SH-SY5Y (cell line): ENCODE measurements around the gene KRTAP1-5.
"Not testable (repeated sequence)": the region's sequence is repeated elsewhere in the genome, so short reads cannot be mapped to it uniquely, and the experiment has no call there.

Experiments
- GATA2 ChIP-seq: IDR thresholded peaks from 2 replicates; pipeline ENCODE4 v1.6.1; 2011; ENCODE audit warnings: mild to moderate bottlenecking, low read depth, low read length
- GATA3 ChIP-seq: IDR thresholded peaks from 2 replicates; pipeline ENCODE4 v1.6.1; 2011; ENCODE audit warnings: low read depth, mild to moderate bottlenecking, low read length, moderate library complexity

Gene KRTAP1-5

DNA sequence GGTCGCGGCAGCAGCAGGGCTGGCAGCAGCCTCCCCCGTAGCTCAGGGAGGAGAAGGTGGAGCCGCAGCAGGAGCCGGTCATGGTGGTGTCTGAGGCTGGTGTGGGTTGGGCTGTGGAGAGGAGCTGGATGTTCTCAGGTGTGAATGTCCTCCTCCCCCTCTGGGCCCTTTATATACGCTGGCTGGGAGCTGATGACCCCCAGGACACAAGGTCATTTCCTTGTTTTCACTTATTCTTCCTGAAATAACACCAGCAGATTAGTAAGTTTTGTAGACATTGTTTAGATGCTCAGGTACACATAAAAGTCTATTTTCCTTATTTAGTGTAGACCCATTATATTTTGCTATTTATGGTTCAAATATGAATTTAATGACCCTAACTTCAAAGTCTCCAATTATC is 28.1 kb upstream of the KRTAP1-5 start, which contains the start of gene KRTAP2-2:
Gene KRTAP2-2, minus strand, starts transcription at position 101 of the 400 bp plus-strand sequence. Its CDS starts 19 bp downstream, at position 82.
- not testable (repeated sequence) for TF ChIP-seq GATA3, GATA2

DNA sequence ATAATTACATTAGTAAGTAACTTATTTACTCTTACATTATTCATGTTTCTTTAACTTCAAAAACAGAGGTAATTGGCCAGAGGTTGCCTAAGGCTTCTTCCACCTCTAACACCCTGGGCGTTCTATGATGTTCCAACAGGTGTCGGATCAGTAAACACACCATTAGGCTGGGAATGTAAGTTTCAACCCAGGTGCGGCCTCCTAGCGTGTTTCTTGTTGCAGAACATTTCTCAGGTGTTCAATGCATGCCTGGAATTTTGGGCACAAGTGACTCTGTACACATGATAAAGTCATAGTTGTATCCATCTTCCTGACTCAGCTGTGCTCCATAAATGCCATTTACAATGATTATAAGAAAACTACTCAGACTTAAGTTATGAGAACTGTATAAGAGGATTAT is 27.0 kb upstream of the KRTAP1-5 start:
- TF ChIP-seq GATA2 (no peak), GATA3 (no peak)

DNA sequence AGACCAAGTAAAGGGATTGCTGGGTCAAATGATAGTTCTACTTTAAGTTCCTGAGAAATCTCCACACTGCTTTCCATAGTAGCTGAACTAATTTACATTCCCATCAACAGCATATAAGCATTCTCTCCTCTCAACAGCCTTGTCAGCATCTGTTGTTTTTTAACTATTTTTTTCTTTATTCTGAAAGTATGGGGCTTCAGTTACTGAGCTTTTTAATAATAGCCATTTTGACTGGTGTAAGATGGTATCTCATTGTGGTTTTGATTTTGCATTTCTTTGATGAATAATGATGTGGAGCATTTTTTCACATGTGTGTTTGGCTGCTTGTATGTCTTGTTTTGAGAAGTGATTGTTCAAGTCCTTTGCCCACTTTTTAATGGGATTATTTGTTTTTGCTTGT is 25.6 kb upstream of the KRTAP1-5 start:
- no peak for TF ChIP-seq GATA3
- no peak for TF ChIP-seq GATA2

DNA sequence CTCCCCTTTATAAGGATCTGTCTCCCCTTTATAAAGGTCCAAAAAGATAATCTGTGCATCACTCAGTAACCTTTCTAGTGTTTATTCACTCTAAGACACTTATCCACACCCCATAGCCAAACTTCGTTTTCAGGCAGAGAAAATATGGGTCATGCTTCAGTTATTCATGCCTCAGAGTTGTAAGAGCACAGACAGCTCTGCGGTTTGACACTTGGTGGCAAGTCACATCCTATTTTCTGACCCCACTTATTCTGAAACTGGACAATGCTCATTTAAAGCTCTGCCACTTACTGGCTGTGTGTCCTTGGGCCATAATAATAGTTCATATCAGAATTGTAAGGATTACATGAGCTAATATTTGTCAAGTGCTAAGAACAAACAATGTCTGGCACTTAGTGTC is 22.1 kb upstream of the KRTAP1-5 start:
- no peak for TF ChIP-seq GATA2
- TF ChIP-seq GATA3, result no peak

DNA sequence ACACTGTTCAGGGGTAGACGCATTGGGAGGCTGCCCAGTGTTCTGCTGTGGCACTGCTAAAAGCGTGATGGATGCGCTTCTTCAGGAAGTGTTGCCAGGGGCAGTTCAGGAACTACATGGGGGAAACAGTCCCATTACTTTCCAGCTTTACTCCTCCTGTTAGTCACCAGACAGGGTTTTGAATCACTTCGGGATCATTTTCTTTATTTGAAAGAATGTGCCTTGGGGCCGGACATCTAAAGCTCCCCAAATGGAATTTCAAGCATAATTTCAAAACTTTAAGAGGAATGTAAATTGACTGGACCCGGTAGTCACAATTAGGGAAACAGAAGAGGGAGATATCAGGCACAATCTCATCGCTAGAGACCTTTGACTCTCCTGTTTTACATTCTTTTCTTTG is 21.4 kb upstream of the KRTAP1-5 start:
- TF ChIP-seq GATA3, result no peak
- no peak for TF ChIP-seq GATA2

DNA sequence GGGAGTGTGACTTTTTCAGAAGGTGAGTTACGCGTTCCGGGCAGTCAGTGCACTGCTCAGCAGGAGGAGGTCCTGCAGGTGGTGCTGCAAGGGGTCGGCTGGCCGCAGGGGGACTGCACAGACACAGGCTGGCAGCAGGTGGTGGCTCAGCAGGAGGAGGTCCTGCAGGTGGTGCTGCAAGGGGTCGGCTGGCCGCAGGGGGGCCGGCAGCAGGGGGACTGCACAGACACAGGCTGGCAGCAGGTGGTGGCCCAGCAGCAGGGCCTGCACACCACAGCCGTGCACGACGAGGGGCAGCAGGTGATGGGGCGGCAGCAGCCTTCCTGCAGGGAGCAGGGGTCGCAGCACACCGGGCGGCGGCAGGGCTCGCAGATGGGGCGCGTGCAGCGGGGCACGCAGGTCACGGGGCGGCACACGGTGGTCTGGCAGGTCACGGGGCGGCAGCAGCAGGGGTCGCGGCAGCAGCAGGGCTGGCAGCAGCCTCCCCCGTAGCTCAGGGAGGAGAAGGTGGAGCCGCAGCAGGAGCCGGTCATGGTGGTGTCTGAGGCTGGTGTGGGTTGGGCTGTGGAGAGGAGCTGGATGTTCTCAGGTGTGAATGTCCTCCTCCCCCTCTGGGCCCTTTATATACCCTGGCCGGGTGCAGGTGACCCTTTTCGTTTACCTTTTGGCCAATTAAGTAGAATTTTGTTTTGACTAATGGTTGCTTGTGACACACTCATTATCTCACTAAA is 19.9 kb upstream of the KRTAP1-5 start, which contains the start of gene KRTAP2-1:
Gene KRTAP2-1, minus strand, starts transcription at position 582 of the 731 bp plus-strand sequence. Its CDS starts 49 bp downstream, at position 533.
- TF ChIP-seq GATA2, GATA3: not testable (repeated sequence)

DNA sequence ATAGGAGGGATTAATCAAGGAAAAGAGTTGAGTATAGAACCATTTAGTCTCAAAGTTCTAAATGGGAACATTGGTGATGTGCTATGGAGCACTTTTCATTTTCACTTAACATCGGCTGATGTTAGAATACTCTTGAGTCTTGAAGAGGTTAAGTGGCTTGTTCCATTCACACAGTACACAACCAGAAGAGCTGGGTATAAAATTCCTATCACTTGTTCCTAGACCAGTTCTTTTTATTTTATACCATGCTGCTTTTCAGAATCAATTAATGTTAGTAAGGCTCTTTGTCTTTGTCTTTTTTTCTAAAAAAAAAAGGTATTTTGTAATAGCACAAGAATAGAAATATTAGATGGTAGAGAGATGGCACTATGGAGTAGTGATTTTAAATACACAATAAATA is 15.9 kb upstream of the KRTAP1-5 start:
- TF ChIP-seq GATA2 (no peak), GATA3 (no peak)

DNA sequence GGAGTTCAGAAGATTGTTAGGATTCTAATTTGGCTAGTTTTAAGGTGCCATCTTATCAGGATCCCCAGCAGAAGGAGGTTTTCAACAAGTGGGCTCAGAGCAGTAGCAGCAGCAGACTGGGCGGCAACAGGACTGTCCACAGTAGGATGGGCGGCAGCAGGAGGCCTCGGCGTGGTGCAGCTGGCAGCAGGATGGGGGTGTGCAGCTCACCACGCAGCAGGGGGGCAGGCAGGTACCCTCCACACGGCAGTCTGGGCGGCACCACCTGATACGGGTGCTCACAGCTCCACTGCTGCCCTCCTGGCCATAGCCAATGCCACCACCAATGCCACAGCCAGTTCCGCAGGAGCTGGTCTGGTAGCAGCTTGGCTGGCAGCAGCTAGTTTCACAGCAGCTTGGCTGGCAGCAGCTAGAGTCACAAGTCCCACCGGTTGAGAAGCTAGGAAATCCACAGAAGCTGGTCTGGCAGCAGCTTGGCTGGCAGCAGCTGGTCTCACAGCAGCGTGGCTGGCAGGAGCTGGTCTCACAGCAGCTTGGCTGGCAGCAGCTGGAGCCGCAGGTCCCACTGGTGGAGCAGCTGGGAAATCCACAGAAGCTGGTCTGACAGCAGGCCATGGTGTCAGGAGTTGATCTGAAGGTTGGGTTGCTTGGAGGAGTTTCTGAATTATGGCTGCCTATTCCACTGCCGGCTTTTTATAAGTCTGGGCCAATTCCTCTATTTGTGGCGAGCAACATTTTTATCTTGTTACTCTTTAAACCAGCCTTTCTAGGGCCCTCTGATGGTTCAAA is 14.0 kb upstream of the KRTAP1-5 start, which contains the start of gene KRTAP1-1:
Gene KRTAP1-1, minus strand, starts transcription at position 668 of the 789 bp plus-strand sequence. Its CDS starts 53 bp downstream, at position 615.
- TF ChIP-seq GATA2, GATA3: not testable (repeated sequence)

DNA sequence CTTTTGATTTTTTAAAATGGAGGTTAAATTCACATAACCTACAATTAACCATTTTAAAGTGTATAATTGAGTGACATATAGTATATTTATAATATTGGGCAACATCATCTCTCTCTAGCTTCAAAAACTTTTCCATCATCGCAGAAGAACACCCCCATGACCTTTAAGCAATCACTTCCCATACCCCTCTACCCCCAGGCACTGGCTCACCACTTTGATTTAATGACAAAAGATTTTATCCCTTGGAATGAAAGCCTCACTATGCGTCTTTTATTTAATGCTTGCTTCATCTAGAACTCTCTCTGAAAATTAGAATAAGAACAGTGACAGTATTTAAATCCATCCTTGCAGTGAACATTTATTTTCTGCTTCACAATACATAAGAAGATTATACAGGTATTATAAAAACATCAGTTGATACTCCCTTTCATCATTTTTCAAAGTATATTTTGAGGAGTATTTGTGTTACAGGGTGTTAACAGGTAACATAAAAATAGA is 10.9 kb upstream of the KRTAP1-5 start:
- TF ChIP-seq GATA3 (no peak), GATA2 (no peak)

DNA sequence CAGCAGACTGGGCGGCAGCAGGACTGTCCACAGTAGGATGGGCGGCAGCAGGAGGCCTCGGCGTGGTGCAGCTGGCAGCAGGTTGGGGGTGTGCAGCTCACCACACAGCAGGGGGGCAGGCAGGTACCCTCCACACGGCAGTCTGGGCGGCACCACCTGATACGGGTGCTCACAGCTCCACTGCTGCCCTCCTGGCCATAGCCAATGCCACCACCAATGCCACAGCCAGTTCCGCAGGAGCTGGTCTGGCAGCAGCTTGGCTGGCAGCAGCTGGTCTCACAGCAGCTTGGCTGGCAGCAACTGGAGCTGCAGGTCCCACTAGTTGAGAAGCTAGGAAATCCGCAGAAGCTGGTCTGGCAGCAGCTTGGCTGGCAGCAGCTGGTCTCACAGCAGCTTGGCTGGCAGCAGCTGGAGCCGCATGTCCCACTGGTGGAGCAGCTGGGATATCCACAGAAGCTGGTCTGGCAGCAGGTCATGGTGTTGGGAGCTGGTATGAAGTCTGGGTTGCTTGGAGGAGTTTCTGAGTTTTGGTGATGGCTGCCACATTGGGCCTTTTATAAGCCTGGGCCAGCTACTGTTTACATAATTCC is 7.4 kb upstream of the KRTAP1-5 start, which contains the start of gene KRTAP1-3:
Gene KRTAP1-3, minus strand, starts transcription at position 529 of the 590 bp plus-strand sequence. Its CDS starts 53 bp downstream, at position 476.
- TF ChIP-seq GATA2, GATA3: not testable (repeated sequence)

DNA sequence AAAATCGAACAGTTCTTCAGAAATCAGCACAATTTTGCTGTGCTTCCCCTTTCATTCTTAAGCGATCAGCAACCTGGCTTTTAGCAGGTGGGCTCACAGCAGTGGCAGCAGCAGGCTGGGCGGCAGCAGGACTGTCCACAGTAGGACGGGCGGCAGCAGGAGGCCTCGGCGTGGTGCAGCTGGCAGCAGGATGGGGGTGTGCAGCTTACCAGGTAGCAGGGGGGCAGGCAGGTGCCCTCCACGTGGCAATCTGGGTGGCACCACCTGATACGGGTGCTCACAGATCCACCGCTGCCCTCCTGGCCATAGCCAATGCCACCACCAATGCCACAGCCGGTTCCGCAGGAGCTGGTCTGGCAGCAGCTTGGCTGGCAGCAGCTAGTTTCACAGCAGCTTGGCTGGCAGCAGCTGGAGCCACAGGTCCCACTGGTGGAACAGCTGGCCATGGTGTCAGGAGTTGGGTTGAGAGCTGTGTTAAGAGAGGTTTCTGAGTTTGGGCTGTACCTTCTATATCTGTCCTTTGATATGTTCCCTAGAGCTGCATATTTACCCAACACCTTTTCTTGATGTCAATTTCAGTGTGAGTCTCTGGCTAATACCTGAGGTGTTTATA is 2.7 kb upstream of the KRTAP1-5 start, which contains the start of gene KRTAP1-4:
Gene KRTAP1-4, minus strand, starts transcription at position 563 of the 613 bp plus-strand sequence. Its CDS starts 117 bp downstream, at position 446.
- TF ChIP-seq GATA3 (no peak), GATA2 (no peak)

DNA sequence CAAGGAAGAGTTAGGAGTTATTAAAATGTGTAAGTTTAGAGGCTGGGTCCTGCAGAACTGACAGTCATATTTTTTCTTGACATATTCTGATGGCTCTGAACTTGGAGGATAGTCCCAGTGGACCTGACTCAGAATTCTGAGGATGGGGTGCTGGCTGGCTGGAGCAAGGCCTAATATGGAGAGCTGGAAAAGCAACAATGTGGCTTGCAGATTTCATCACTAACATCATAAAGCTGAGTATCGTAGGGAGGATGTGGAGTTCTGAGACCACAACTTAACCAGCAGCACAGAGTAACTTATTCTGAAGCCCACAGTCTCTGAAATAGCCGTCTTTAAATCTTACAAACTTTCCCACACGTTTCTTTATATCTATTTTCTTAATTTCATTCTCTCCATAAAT is 2.3 kb downstream of the KRTAP1-5 start:
- TF ChIP-seq GATA2, result no peak
- TF ChIP-seq GATA3, result no peak

DNA sequence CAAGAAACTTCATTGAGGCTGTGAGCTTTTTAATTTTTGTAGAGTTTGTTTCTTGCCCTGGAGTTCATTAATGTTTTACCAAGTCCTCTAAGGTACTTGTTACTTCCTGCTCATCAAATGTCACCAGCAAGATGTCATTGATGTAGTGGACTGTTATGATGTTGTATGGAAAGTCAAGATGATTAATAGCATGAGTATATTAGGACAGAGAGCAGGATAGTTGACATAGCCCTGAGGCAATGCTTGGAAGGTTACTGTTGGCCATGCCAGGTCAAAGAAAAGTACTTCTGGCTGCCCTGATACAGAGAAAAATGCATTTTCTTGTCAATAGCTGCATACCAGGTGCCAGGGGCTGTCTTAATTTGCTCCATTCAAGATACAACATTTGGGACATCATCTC is 6.7 kb downstream of the KRTAP1-5 start:
- TF ChIP-seq GATA2 (no peak), GATA3 (no peak)

DNA sequence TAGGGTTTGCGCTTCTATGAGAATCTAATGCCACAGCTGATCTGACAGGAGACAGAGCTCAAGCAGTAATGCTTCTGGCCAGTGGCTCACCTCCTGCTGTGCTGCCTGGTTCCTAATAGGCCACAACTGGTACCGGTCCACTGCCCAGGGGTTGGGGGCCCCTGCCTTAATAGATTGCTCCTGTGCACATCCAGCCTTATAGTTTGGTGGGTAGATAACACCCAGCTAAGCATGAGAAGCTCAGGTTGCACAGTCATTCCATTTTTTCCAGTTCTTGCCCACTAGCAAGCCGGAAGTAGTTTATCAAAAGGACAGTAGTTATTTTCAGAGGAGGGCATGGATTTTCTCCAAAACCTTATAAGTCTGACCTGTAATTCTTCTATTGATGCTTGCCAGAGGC is 7.6 kb downstream of the KRTAP1-5 start:
- TF ChIP-seq GATA3 (no peak), GATA2 (no peak)
